Neural cell (in vitro differentiated cells): ENCODE measurements around the gene GRIFIN.

Experiments
- CTCF ChIP-seq: fragments of 450-650 bp; IDR thresholded peaks from 2 replicates; pipeline ENCODE4 v1.5.1; 2014; ENCODE audit warnings: antibody characterized with exemption, mild to moderate bottlenecking, moderate library complexity; ENCODE audit not compliant: poor library complexity, severe bottlenecking
- EP300 ChIP-seq: fragments of 450-650 bp; conservative IDR thresholded peaks from 2 replicates; pipeline ENCODE4 v1.6.1; 2014; ENCODE audit warnings: antibody characterized with exemption, mild to moderate bottlenecking, moderate library complexity; ENCODE audit not compliant: poor library complexity, severe bottlenecking
- EZH2 ChIP-seq: fragments of 200-600, 300-800 bp; shearing (Covaris generic), sonication (generic); IDR thresholded peaks from 2 replicates; pipeline ENCODE4 v1.6.1; 2014; ENCODE audit warnings: antibody characterized with exemption, low read length, borderline replicate concordance, mild to moderate bottlenecking; ENCODE audit not compliant: insufficient read depth, poor library complexity, severe bottlenecking
- MXI1 ChIP-seq: fragments of 450-650 bp; conservative IDR thresholded peaks from 2 replicates; pipeline ENCODE4 v1.6.1; 2014; ENCODE audit warnings: antibody characterized with exemption, mild to moderate bottlenecking; ENCODE audit not compliant: poor library complexity, severe bottlenecking
- POLR2AphosphoS5 ChIP-seq: IDR thresholded peaks from 2 replicates; pipeline ENCODE4 v1.6.1; 2012
- RAD21 ChIP-seq: fragments of 450-650 bp; conservative IDR thresholded peaks from 2 replicates; pipeline ENCODE4 v1.6.1; 2014; ENCODE audit warnings: antibody characterized with exemption, mild to moderate bottlenecking, moderate library complexity
- SMC3 ChIP-seq: fragments of 450-650 bp; conservative IDR thresholded peaks from 2 replicates; pipeline ENCODE4 v1.6.1; 2014; ENCODE audit warnings: antibody characterized with exemption, mild to moderate bottlenecking, moderate library complexity; ENCODE audit not compliant: poor library complexity
- TF ChIP-seq, protein P1 (sequence below): IDR thresholded peaks from 2 replicates; pipeline ENCODE4 v1.6.1; 2012; ENCODE audit warnings: borderline replicate concordance

GRCh38 chr7:2499181-2499580 is 23.0 kb upstream of the GRIFIN start:
- TF ChIP-seq CTCF (no peak), EZH2 (no peak), MXI1 (no peak), SMC3 (no peak), EP300 (no peak), POLR2AphosphoS5 (no peak), RAD21 (no peak)
- TF ChIP-seq, protein P1, sequence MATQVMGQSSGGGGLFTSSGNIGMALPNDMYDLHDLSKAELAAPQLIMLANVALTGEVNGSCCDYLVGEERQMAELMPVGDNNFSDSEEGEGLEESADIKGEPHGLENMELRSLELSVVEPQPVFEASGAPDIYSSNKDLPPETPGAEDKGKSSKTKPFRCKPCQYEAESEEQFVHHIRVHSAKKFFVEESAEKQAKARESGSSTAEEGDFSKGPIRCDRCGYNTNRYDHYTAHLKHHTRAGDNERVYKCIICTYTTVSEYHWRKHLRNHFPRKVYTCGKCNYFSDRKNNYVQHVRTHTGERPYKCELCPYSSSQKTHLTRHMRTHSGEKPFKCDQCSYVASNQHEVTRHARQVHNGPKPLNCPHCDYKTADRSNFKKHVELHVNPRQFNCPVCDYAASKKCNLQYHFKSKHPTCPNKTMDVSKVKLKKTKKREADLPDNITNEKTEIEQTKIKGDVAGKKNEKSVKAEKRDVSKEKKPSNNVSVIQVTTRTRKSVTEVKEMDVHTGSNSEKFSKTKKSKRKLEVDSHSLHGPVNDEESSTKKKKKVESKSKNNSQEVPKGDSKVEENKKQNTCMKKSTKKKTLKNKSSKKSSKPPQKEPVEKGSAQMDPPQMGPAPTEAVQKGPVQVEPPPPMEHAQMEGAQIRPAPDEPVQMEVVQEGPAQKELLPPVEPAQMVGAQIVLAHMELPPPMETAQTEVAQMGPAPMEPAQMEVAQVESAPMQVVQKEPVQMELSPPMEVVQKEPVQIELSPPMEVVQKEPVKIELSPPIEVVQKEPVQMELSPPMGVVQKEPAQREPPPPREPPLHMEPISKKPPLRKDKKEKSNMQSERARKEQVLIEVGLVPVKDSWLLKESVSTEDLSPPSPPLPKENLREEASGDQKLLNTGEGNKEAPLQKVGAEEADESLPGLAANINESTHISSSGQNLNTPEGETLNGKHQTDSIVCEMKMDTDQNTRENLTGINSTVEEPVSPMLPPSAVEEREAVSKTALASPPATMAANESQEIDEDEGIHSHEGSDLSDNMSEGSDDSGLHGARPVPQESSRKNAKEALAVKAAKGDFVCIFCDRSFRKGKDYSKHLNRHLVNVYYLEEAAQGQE: no peak
